Stomach smooth muscle (tissue), 2 donors: ENCODE measurements around the gene BRD3.

ENCODE experiments used
- H3K27ac ChIP-seq: one replicate; pipeline ENCODE4 v1.7.0; 2013; ENCODE audit warnings: mild to moderate bottlenecking, low read length, inconsistent platforms
- H3K27me3 ChIP-seq, 2 donors: one replicate each; pipeline ENCODE4 v1.7.0; 2013; ENCODE audit warnings: low read length in 2 of 2; ENCODE audit not compliant: insufficient read depth in 2 of 2, control insufficient read depth in 1 of 2
- H3K36me3 ChIP-seq, 2 donors: one replicate each; pipeline ENCODE4 v1.7.0; 2013; ENCODE audit warnings: low read length in 2 of 2; ENCODE audit not compliant: control insufficient read depth in 2 of 2, insufficient read depth in 2 of 2
- H3K4me1 ChIP-seq: one replicate; pipeline ENCODE4 v1.7.0; 2013; ENCODE audit warnings: low read length; ENCODE audit not compliant: control insufficient read depth, insufficient read depth
- H3K4me3 ChIP-seq, 2 donors: one replicate each; pipeline ENCODE4 v1.7.0; 2013; ENCODE audit warnings: low read length in 2 of 2
- H3K9ac ChIP-seq, 2 donors: one replicate each; pipeline ENCODE4 v1.7.0; 2013; ENCODE audit warnings: low read length in 2 of 2, mild to moderate bottlenecking in 1 of 2
- H3K9me3 ChIP-seq, 2 donors: one replicate each; pipeline ENCODE4 v1.7.0; 2013; ENCODE audit warnings: low read length in 2 of 2; ENCODE audit not compliant: control insufficient read depth in 2 of 2
- donor health status: healthy.
- donor health status: Pancreatic carcinoma.

BRD3 gene

DNA sequence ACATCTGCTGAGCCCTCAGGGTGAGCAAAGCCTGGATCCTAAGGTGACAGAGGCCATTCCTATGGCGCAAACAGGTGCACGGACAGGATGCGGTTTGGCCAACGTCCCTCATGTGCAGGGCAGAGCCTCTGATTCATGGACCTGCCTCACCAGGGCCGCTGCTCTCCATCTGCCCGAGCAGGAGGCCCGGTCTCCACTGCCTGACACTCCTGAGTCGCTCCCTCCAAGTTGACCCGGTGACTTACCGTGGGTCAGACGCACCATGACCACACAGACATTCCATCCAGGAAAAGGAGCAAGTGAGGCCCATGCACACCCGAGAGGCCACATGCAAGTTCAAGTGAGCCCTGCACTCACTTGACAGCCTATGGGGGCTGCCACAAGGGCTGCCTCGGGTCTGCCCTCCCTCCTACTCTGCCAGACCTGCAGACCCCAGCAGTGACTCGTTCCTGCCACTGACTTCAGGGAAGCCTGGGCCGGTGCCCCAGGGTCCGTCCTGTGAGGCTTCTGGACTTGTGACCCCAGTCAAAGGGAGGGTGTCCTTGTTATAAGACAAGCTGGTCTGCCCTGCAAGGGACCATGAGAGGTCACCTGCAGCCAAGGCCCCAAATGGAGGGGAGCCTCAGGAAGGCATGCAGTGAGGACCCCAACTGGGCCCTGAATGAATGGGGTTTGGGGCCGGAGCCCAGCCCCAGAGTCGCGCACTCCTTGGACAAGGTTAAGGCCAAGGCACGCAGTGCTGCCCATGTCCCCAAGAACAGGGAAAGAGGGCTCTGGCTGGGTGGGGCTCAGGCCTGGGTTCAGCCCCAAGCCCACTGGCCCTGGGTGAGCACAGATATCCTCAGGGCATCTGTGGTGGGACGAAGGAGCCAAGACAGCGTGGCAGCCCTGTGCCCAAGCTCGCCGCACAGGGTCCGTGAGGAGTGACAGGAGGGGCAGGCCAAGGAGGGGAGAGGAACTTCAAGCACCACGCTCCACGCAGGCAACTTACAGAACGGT is 32.5 kb downstream of the BRD3 start:
- Histone ChIP-seq H3K36me3 (peaks cover 52 to 64% of the 10 kb centered on the region in 2 donors), H3K9ac (no peak overlapping the region), H3K9me3 (peaks cover 0 to 7% of the 10 kb centered on the region in 2 donors), H3K4me1 (no peaks in the 10 kb centered on the region), H3K4me3 (no peak overlapping the region), H3K27me3 (no peaks in the 10 kb centered on the region), H3K27ac (no peak overlapping the region)

- Histone ChIP-seq H3K9ac (no peak overlapping the region), H3K27ac (no peak overlapping the region), H3K4me1 (no peaks in the 10 kb centered on the region), H3K27me3 (no peaks in the 10 kb centered on the region), H3K9me3 (peaks cover 0 to 7% of the 10 kb centered on the region in 2 donors), H3K4me3 (no peak overlapping the region), H3K36me3 (peaks cover 44 to 61% of the 10 kb centered on the region in 2 donors)
These were observed 33.4 kb downstream of the BRD3 start for GRCh38 chr9:134034215-134035040.

DNA sequence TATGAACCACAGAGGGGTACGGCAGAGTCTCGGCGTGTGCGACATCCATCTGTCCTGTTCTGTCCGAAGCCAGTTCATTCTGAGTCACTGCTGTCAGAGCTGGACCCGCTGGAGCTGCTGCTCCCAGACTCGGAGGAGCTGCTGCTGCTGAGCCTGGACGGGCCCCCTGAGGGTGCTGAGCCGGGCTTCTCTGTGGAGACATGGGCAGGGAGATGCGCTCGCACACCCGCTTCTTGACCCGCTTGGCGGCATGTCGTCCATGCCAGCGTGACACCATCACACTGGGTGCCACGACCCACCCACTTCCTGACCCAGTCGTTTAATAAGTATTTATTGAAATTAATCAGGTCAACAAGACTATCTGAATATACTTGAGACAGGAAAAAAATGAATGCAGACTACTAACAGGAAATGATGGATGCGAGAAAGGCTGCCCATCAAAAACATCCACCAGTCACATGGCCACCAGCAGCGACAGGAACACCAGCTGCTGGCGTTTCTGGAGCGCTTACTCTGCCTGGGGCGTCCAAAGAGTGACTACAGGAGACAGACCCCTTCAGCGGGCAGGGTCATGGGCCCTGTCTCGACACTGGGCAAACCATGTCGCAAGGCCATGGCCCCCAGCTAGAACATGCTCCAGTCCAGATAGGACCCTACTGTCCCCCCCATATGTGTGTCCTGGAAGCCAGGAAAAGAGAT is 34.2 kb downstream of the BRD3 start:
- no peaks in the 10 kb centered on the region for H3K4me1 ChIP-seq
- H3K9ac ChIP-seq, result no peak overlapping the region
- no peak overlapping the region for H3K4me3 ChIP-seq
- H3K27ac ChIP-seq, result no peak overlapping the region
- no peaks in the 10 kb centered on the region for H3K27me3 ChIP-seq
- H3K36me3 ChIP-seq, result peaks cover 39 to 58% of the 10 kb centered on the region in 2 donors
- peaks cover 0 to 7% of the 10 kb centered on the region in 2 donors for H3K9me3 ChIP-seq

- no peaks in the 10 kb centered on the region for H3K27me3 ChIP-seq
- H3K36me3 ChIP-seq, result peaks cover 41 to 54% of the 10 kb centered on the region in 2 donors
- no peaks in the 10 kb centered on the region for H3K9me3 ChIP-seq
- H3K9ac ChIP-seq, result no peak overlapping the region
- H3K27ac ChIP-seq, result no peak overlapping the region
- no peaks in the 10 kb centered on the region for H3K4me1 ChIP-seq
- no peak overlapping the region for H3K4me3 ChIP-seq
These were observed 35.2 kb downstream of the BRD3 start for GRCh38 chr9:134032456-134033222.

- Histone ChIP-seq H3K27me3 (no peaks in the 10 kb centered on the region), H3K4me3 (no peak overlapping the region), H3K9me3 (no peaks in the 10 kb centered on the region), H3K4me1 (no peaks in the 10 kb centered on the region), H3K27ac (no peak overlapping the region), H3K9ac (no peak overlapping the region), H3K36me3 (peaks cover 42 to 56% of the 10 kb centered on the region in 2 donors)
These were observed 36.0 kb downstream of the BRD3 start for GRCh38 chr9:134031783-134032182.

GRCh38 chr9:134030821-134031470 is 36.9 kb downstream of the BRD3 start:
- Histone ChIP-seq H3K27ac (no peak overlapping the region), H3K9ac (no peak overlapping the region), H3K4me1 (peaks cover 5% of the 10 kb centered on the region), H3K36me3 (peaks cover 36 to 54% of the 10 kb centered on the region in 2 donors), H3K4me3 (no peak overlapping the region), H3K9me3 (no peaks in the 10 kb centered on the region), H3K27me3 (no peaks in the 10 kb centered on the region)

DNA sequence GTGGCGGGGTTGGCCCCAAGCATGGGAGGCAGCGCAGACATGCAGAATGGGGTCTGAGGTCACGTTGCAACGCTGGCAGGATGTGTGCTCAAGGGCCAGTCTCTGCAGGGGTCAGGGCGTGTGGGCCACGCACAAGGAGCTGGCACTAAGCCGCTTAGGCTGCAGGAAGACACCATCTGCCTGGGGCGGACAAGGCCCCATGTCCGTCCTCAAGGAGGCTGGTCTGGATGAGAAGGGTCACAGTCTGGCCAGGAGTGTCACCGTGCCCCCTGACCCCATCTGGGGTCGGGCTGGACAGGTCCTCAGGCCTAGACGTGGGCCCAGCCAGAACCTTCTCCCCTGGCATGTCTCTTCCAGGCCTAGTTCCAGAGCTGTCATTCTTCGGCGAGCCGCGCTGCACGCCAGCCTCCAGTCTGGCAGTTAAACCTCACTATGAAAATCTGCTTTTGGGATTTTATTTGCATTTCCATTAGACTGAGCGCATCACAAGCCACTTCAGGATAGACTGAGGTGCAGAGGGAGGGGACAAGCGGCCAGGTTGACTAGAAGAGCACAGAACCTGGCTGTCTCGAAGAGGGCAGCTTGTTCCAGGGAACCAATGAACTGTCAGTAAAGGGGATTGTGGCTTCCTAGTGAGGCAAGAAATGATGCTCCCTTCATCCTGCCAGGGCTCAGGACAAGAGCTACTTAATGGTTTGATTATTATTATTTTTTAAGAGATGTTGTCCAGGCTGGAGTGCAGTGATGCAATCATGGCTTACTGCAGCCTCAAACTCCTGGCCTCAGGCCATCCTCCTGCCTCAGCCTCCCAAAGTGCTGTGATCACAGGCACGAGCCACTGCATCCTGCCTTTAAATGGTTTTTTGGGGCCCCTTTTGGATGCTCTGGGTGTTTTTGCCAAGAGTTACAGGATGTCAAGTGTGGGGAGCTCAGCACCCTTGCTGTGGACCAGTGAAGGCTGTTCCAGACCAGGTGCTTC is 38.3 kb downstream of the BRD3 start:
- Histone ChIP-seq H3K9me3 (no peaks in the 10 kb centered on the region), H3K27me3 (no peaks in the 10 kb centered on the region), H3K27ac (no peak overlapping the region), H3K9ac (no peak overlapping the region), H3K4me1 (peaks cover 9% of the 10 kb centered on the region), H3K4me3 (no peak overlapping the region), H3K36me3 (peaks cover 25 to 40% of the 10 kb centered on the region in 2 donors)

- Histone ChIP-seq H3K9me3 (no peaks in the 10 kb centered on the region), H3K9ac (no peak overlapping the region), H3K27me3 (no peaks in the 10 kb centered on the region), H3K4me3 (no peak overlapping the region), H3K36me3 (peaks cover 17 to 33% of the 10 kb centered on the region in 2 donors), H3K27ac (no peak overlapping the region), H3K4me1 (peaks cover 9% of the 10 kb centered on the region)
These were observed 39.1 kb downstream of the BRD3 start for GRCh38 chr9:134028575-134029247.
